Glomerular endothelial cell (primary cell): ENCODE results near the gene MDM1. TPM values are rescaled to one million over a fixed set of nuclear protein-coding genes. Genes with fewer than 3 reads are reported as not detected.

Source experiments
- DNase-seq: peaks from one replicate; pipeline ENCODE4 v3.0.0-alpha.2; 2011; ENCODE audit warnings: low read depth, low spot score; ENCODE audit errors: extremely low read depth
- total RNA-seq: library from RNA; depleted of rRNA; stranded (reverse); fragments of >200 nt; gene quantifications from 2 replicates; pipeline ENCODE4 v1.2.3, GENCODE V29; 2015

MDM1 gene
- total RNA-seq, 1 donor from 2014 or later, result 10.9 TPM

DNA sequence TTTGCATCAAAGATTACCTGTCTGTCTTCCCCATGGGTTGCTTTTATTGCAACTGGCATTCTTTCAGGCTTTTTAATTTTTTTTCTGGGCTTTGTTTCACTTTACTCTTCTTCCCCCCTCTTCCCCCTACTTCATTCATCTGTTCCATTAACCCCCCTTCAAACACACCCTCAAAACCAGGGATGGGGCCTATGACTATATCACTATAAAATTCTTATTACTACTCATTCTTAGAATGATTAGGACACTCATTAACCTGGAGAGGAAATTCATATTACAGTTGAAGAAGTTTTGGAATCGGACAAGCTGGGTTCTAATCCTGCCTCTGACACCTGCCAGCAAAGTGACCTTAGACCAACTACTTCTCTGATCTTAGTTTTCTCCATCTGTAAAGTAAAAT, 24.8 kb upstream of the MDM1 start:
- no peak for DNase-seq

DNA sequence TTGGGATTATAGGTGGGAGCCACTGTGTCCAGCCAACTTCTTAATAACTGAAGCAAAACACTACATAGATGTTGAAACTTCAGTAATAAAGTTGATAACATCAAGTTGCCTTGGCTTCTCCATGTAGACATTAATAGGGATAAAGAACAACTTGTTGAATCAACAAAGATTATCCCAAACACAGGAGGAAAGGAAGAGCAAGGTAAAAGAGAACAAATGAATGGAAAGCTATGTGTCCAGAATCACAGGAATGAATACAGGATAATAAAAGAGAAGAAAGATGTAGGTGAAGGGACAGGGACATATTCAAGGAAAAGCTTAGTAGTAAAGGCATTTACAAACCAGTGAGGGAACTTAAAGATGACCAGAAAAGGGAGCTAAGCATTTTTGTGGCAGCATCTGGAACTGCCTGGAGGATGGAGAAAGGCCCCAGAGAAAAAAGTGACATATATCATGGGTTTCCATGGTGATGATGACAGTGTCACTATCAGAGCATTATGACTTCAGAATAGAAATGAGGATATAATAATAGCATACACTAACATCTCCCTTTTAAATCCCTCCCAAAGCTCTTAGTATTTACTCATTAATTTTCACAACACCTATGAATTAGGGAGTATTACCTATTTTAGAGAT, 24.0 kb upstream of the MDM1 start:
- DNase-seq, result no peak

DNA sequence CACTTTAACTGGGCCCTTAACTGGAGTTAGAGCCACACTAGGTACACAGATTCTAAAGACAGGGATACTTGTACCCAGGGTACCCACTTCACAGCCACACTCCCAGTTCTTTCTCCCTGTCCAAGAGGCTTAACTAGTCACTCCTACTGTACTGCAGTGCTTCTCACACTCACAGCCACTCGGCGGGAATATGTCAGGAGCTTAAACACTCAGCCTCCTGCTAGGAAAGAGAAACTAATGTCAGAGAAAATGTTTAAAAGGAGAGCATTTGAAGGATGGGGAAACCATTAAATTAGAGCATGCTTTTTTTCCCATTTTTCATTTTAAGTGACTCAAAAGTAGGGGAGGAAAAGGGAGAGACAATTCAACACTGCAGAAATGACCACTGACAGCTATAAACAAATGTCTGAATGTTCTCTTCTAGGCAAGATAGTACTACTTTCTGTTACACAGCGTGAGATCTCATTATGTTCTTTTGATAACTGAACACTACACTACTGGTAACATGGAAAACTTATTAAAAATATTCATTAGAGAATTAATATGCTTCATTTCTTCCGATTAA, 22.9 kb upstream of the MDM1 start:
- DNase-seq, result no peak

DNA sequence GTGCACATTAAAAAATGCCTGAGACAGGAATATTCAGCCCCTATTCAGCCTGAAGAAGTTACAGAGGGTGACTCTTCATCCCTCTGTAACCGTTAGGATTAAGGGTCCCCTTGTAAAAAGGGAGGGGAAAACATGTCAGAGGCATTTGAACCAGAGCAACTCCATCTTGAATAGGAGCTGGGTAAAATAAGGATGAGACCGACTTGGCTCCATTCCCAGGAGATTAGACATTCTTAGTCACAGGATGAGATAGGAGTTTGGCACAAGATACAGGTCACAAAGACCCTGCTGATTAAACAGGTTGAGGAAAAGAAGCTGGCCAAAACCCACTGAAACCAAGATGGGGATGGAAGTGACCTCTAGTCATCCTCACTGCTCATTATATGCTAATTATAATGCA, 19.9 kb upstream of the MDM1 start:
- DNase-seq, result no peak

DNA sequence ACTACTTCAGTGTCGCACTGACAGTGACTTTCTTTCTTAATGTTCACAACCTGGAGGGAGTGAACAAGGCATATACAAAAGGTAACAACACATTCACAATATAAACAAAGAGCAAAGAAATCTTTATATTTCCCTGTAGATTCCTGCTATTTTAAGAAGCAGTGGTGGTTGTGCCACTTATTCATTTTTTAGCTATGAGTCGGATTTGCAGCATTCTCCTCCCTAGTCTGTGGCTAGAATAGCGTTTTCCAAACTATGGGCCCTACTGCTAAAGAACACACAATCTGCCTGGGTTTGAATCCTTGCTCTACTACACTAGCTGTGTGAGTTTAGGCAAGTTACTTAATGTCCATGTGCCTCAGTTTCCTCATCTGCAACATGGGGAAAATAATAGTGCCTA, 18.6 kb upstream of the MDM1 start:
- DNase-seq, result no peak

DNA sequence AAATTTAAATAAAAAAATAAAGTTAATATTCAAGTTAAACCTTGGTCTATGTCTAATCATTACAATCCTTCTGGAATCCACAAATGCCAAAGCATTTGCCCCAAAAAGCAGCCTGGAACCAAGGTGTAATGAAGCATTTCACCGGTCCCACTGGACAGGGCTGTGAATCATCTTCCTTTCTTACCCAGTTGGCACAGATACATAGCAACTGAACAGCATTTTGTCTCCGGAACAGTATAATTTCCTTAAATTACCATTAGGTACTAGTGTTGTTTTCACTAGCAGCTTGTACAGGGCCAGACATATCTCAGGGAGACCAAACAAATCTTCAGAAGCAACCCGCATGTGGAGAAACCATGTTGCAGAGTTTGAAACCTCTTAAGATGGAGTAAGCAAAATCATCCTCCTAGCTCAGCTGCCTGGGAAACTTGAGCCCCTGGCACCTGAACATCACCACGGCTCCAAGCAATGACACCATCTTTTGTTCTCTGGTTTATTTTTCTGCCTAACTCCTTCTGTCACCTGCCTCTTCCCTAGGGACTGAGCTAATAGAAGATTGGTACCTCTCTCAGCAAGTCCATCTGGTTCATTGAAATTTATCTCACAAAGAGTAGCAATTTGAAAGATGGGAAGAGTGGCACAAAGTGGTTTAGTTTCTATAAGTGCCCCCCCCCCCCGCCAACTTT, 17.9 kb upstream of the MDM1 start:
- DNase-seq, result no peak

DNA sequence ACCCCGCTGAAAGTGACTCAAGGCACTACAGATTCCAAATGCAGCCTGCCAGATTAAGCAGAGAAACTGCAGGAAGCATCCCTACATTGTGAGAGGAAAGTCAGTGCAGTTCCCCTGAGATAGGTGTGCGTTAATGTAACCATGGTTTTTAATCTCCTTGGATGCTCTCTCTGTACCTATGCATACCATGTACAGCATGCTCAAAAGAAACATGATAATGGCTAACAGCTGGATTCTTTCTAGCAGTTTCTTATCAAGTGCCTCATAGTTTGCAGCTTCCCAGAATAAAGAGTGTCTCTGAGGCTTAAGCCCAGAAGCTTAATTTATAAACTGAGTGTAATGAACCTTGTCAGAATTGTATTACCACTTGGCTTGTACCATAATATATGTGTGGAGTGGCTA, 17.1 kb upstream of the MDM1 start:
- DNase-seq, result no peak

DNA sequence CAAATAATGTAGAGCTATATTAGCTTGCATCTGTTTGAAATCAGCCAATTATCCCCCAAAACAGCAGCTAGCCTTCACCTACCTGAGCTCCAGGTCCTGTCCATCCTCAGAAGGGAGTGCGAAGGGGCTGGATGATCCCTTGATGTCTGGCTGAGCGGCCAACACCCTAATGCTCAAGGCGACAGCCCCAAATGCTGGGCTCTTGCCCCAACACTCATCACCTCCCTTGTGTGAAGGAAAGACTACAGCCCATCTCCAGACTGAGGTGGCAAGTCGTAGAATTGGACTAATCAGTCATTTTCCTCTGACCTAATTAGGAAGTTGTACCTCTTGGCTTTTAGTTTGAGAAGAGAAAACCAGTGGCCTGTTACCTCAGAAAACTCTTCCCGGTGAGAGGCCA, 16.3 kb upstream of the MDM1 start:
- DNase-seq, result no peak

DNA sequence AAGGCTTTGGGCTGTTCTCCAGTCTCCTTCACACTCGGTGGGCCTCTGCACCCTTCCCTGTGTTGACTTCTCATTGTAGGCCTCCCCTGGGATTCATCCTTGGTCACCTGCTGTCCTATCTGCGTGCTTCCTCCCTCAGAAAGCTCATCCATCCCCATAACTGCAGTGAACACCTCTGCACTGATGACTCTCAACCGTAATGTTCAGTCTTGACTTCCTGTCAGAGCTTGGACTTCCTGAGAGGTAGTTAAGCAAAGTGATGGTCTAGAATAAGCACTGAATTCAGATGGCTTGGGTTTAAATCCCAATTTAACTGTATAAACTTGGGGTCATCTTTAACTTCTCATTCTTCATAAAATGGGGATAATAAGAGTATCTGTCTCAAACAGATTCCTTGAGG, 13.6 kb upstream of the MDM1 start:
- DNase-seq, result no peak

DNA sequence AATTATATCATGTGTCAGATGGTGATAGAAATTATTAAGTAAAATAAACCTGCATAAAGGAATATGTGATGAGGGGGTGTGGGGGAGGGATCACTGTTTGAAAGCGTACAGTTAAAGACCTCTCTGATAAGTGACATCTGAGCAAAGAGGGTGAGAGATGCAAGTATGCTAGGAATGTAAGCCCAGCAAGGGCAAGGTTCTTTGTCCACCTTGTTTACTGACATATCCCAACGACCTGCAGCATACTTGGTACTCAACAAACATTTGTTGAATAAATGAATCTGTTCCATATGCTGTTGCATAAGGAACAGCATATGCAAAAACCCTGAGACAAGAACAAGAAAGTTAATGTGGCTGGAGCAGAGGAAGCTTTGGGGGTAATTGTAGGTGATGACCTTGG, 12.0 kb upstream of the MDM1 start:
- DNase-seq, result no peak

DNA sequence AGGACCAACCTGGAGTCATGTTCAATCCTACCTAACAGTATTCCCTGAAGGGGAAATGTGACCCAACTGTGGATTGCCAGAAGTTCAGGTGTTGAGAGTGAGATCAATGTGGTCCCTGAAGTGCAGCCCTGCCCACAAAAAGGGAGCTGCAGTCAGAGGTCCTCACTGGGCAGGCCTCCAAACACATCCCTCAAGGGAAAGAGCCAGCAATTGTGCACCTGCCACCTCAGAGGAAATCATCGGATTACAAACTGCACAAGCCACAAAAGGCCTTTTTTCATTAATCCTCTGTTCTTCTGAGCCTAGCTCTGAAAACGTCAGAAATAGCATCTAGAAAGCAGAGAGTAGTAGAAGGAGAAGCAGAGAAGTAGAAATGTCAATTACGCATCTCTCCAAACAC, 10.8 kb upstream of the MDM1 start:
- no peak for DNase-seq

DNA sequence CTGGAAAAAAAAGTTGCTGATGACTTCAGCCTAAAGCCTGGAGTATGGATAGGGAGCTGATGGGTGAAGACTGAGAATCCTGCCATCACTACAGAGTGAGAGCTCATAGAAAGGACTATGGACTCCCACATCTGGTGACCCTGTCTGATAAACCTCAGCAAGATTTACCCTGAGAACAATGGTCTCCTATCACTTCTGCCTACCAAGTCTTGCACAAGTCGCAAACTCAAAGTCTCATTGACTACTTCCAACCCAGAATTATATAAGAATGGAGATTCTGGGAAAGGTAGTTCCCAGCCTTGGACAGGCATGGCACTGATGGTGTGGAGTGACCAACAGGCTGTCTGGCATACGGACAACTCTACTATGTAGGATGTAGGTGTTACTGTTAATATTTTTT, 9.7 kb upstream of the MDM1 start:
- DNase-seq, result no peak

DNA sequence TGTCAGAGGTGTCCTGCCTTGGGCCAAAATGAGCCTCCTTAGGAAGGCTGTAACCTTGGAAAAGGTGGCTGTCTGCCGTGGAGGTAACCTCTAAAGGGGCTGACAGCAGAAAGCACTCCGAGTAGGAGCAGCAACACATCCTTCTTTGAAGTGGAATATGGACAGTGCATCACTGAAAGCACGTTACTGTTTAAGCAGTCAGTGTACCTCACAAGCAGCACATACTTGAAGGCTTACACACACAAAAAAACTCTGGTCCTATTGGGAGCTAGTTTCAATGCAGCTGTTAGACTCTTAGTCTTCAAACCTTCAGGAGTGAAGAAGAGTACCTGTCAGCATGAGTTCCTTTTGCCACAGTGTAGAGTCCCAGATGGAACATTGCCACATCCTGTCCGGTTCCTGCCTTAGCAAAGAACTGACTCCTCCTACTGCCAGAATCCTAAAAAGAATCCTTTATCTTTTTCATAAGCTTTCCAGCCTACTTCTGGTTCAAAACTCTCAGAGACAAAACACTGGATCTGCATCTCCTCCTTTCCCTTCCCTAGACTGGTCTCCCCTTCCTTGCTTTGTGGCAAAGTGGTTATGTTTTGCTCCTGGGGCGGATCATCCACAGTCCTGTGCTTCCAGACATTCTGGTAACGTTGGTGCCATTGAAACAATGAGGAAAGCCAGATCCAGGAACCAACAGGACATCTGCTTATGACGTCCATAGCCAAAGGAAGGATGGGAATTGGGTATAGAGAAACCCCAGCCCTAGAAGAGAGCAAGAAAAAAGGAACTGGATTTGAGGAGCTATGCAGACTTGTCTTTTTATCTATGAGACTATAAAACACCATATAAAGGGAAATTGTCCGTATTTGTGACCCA, 8.5 kb upstream of the MDM1 start:
- no peak for DNase-seq

DNA sequence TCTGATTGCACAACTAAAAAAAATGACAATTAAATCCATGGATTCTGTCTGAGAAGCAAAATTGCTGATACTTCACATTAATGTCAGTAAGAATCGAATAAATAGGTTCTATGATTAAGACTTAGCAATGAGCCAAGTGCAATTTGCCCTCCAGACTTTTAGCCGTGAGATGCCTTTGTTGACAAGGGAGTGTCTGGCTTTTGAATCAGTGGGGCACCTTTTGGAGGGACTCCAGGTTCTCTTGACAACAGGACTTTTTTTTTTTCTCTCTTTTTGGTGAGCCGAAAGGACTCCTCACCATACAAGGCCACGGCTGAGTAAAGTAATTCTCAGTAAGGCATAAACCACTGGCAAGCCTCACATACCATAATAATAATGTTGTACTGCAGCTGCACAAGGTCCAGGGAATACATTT, 4.7 kb upstream of the MDM1 start:
- no peak for DNase-seq

DNA sequence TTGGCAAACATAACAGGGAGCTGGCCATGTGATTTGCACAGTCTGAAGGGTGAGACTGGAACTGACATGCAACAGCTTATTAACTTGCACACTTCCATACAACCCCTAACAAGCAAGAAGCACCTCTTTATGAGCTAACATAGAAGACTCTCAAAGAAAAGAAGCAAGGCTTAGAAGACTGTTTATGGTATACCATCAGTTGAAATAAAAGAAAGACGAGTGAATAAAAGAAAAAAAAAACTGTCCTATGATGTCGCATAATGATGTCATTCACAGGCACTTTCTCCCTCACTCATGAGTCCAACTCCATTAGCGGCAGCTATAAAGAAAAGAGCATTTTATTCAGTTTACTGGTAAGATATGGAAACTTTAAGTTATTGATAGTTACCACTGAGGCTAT, 3.3 kb upstream of the MDM1 start:
- no peak for DNase-seq

DNA sequence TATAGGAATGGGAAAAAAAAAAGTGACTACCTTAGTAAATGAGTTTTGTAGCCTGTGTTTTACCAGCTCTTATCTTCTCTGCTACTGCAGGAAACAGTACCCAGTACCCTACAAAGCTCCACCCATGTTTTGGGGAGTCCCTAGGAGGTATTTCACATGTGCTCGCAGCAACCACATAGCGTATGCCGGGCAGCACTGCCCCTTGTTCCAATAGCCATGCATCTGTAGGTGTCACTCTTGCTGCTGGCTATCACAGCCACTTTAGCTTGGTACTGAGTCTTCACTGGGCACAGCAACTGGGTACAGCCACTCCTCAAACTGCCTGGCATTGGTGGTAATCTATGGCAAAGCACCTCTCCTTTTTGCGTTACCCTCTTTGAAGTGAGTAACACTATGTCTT, 2.0 kb upstream of the MDM1 start:
- no peak for DNase-seq

DNA sequence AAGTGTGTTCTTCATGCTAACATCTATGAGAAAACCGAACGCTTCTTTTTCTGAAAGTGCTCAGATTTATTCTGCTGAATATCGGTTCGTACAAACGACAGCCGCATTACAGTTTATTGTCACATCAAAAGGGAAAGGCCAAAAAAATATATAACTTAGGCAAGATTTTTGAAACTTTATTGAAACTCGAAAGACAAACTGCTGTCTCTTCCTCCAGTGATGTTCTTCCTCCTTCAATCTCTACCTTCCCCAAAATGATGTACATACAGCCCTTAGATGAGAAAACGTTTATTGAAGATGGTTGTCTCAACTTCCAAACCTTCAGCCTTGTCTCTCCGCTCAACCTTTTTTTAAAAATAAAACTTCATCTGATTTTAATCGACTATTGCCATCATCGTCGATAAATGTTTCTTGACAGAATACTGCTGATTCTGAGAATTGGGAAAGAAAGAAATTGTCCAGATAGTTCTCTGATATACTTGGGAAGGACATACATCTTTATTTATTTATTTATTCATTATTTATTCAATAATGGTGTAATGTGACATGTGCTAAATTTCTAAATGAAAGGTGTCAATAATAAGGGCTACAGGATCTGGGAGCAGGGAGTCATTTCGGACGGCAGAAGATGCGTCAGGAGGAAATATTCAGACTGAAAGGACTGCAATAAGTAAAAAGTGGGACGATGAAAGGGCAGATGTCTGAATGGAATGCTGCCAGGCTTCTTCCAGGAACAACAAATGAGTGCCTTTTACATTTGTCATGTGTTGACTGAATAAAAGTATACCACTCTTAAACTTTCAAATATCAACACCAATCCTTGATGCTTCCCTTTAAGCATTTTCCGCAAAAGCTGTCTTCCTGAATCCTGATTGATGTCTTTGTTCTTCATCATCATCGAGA, 817 bp upstream of the MDM1 start:
- DNase-seq, result no peak

DNA sequence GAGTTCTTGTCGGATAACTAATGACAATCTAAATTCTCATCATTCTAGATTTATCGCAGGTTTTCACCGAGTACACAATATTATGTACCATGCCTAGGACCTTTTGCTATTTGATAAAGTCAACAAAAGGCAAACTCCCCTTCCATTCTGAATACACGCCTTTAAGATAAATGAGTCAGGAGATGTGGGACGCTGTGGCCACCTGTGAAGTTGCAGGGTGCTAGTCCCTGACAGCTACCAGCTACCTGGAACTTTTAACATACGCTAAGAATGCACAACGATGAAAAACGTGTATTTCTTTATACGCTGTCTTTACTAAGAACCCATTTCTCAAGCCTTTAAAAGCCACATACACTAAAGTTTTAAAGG, 678 bp downstream of the MDM1 start:
- no peak for DNase-seq

DNA sequence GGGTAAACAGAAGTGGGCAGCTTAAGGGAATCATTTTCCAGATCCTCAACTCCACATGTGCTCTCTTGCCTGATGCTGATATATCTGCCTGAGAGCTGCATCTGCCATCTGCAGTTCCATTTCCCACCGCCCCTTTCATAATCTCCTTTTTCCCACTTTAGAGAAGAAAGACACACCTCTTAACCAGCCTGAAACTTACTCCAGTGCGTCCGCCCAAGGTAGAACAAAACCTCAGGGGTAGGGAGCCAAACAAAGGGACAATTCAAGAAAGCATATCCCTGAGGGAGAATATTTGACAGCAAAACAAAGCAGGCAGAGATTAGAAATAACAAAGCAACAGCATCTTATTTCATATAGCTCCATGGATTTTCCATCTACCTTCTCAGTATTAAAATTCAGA, 4.3 kb downstream of the MDM1 start:
- DNase-seq, result no peak

DNA sequence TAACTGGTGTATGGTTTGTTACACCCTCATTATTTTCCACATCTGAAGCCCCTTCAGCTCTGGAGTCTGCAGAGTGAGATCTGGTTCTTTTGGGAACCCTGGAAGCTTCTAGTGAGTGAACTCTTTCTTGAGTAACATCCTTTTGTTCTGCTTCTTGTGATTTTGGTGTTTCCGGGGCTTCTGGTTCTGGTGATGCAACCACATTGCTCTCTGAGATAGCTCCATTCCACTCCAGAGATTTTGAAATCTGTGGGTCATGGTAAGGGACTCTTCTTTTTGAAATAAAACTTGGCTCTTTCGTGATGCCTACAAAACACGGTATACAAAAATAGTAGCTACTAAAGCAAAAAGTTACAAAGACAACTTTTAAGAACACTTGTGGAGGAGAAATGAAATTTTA, 5.4 kb downstream of the MDM1 start:
- DNase-seq, result no peak

DNA sequence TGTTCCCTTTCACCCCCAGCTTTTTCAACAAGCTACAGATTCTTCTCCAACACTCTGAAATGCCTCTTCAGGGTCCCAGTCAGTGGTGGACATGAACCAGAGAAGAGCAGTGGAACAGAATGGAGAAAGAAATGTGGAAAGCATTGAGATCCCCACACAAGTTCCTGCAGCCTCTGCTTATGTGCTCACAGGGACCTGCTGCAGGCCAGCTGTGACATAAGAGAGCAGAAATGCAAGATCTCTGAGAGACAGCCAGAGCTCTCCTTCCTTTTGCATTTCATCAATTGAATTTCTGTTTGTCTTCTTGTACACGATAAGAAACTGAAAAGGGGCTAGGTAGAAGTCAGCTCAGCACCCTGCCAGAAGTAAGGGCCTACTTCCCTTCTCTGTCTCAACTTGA, 6.2 kb downstream of the MDM1 start:
- DNase-seq, result no peak
